GM06990 (cell line): Measurements from ENCODE around the gene TMEM127.

Source experiments
- DNase-seq: peaks from one replicate; pipeline ENCODE4 v3.0.0-alpha.2; 2011; ENCODE audit not compliant: insufficient read length; ENCODE audit errors: extremely low read depth
- H3K27me3 ChIP-seq: replicated peaks from 2 replicates; pipeline ENCODE4 v1.6.0; 2011; ENCODE audit warnings: low read length; ENCODE audit not compliant: control insufficient read depth, insufficient read depth
- H3K36me3 ChIP-seq: 2 replicates; pipeline ENCODE4 v1.5.1; 2011; ENCODE audit warnings: low read length; ENCODE audit not compliant: control insufficient read depth, insufficient read depth
- H3K4me3 ChIP-seq: replicated peaks from 2 replicates; pipeline ENCODE4 v1.5.1; 2011; ENCODE audit warnings: low read depth, mild to moderate bottlenecking, control low read depth, low read length
- TF ChIP-seq, protein P1 (sequence below): IDR thresholded peaks from 2 replicates; pipeline ENCODE4 v1.5.1; 2011; ENCODE audit warnings: low read length, control low read depth, mild to moderate bottlenecking, inconsistent platforms; ENCODE audit not compliant: insufficient read depth, poor library complexity, severe bottlenecking

TMEM127 gene

DNA sequence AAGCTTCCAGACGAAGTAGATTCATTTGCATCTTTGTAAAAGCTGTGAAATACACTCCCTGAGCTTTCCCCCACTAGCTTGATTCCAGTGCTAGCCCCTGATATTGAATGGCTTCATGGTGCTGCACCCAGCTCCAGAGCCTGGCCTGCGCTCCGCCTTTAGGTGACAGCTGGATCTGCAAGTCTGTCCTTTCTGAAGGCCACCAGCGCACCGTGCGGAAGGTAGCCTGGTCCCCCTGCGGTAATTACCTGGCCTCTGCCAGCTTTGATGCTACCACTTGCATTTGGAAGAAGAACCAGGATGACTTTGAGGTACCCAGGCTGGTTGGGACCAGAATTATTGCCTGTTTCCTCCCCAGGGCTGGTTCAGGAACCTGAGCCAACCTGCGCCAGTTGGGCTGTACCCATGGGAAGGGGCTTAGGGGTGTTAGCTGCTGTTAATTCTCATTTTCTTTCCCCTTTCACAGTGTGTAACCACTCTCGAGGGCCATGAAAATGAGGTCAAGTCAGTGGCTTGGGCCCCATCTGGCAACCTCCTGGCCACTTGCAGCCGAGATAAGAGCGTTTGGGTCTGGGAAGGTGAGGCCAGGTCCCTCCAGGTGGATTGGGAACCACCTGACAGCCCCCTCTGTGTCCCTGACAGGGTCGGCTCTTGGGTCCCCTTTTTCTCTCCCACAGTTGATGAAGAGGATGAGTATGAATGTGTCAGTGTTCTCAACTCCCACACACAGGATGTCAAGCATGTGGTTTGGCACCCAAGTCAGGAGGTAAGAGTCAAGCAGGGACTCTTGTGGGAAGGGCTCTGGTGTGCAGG is 1.6 kb upstream of the TMEM127 start:
- H3K36me3 ChIP-seq: peaks cover 26% of the 10 kb centered on the region
- DNase-seq: no peak
- no peaks in the 10 kb centered on the region for H3K27me3 ChIP-seq
- H3K4me3 ChIP-seq: peak overlapping the region; percentile 74
- TF ChIP-seq, protein P1, sequence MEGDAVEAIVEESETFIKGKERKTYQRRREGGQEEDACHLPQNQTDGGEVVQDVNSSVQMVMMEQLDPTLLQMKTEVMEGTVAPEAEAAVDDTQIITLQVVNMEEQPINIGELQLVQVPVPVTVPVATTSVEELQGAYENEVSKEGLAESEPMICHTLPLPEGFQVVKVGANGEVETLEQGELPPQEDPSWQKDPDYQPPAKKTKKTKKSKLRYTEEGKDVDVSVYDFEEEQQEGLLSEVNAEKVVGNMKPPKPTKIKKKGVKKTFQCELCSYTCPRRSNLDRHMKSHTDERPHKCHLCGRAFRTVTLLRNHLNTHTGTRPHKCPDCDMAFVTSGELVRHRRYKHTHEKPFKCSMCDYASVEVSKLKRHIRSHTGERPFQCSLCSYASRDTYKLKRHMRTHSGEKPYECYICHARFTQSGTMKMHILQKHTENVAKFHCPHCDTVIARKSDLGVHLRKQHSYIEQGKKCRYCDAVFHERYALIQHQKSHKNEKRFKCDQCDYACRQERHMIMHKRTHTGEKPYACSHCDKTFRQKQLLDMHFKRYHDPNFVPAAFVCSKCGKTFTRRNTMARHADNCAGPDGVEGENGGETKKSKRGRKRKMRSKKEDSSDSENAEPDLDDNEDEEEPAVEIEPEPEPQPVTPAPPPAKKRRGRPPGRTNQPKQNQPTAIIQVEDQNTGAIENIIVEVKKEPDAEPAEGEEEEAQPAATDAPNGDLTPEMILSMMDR: peak; percentile 42

DNA sequence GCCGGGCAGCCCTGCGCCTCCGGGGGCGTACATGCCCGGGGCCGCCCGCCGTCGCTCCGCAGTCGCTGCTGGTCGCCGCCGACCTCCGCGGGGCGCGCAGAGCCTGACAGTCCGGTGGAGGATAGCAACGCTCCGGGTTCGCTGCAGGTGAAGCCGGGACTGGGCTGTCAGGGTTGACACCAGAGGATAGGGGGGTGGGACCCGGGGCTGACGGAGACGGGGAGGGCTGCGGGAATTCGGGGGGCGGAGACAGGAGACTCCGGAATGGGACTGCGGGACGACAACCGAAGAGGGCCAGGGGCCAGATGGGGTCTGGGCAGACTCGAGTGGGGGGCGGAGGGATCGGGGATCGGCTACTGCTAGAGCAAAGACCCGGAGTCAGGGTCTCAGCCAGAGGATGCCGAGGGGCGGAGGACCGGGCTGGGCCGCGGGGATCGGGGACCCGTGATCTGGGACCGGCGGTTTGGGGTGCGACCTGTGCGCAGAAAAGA is 403 bp downstream of the TMEM127 start:
- peak overlapping the region; percentile 74 for H3K4me3 ChIP-seq
- no peak for DNase-seq
- H3K36me3 ChIP-seq: peaks cover 21% of the 10 kb centered on the region
- H3K27me3 ChIP-seq: no peaks in the 10 kb centered on the region
- TF ChIP-seq, protein P1: no peak

DNA sequence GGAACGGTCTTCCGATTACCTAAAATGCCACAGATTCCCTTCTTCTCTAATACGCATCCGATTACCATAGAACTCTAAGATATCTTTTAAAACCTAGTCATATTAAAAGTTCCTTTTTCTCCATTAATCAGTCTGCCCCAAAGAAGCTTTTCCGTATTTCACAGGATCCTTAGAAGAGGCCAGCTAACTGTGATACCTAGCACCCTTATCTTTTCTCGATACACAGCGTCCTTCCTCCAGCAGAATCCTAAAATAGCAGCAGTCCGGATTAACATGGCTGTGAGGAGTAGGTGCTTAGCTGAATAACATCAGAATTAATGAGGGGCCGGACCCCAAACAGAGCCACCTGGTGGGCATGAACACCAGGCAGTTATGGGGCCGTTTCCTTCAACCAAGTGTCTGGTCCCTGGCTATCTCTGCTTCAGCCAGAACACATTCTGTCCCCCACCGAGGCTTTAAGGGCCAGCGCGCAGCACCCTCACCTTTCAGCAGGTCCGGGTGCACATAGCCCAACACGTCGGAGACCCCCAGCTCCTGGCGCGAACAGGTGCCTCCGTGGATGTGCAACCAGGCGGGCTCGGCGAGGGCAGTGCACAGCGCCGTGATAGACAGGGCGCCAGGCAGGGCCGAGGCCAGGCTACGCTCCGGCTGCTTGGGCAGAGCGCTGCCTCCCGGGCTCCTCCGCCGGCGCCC is 995 bp downstream of the TMEM127 start:
- Histone ChIP-seq H3K4me3 (peak overlapping the region; percentile 74), H3K36me3 (peaks cover 23% of the 10 kb centered on the region), H3K27me3 (no peaks in the 10 kb centered on the region)
- TF ChIP-seq, protein P1: peak; percentile 61
- peak; percentile 56 for DNase-seq

GRCh38 chr2:96264086-96264485 is 1.7 kb downstream of the TMEM127 start:
- Histone ChIP-seq H3K4me3 (peak overlapping the region; percentile 74), H3K36me3 (peaks cover 22% of the 10 kb centered on the region)

GRCh38 chr2:96262306-96262705 is 3.5 kb downstream of the TMEM127 start:
- DNase-seq: no peak
- TF ChIP-seq, protein P1: no peak
- H3K27me3 ChIP-seq: no peaks in the 10 kb centered on the region
- no peak overlapping the region for H3K4me3 ChIP-seq
- peaks cover 18% of the 10 kb centered on the region for H3K36me3 ChIP-seq

More at GRCh38 chr2:96264086-96264485, 1.7 kb downstream of the TMEM127 start:
- H3K27me3 ChIP-seq: no peaks in the 10 kb centered on the region
- TF ChIP-seq, protein P1: no peak
- no peak for DNase-seq
